ENCODE results near the gene CDK6. TPM values are rescaled to one million over a fixed set of nuclear protein-coding genes. Genes with fewer than 3 reads are reported as not detected.
"Not testable (repeated sequence)": the region's sequence is repeated elsewhere in the genome, so short reads cannot be mapped to it uniquely, and the experiment has no call there.

Gene CDK6
- total and polyA plus RNA-seq, 4 donors, result 14.0 to 42.6 (median 27.8) TPM

DNA sequence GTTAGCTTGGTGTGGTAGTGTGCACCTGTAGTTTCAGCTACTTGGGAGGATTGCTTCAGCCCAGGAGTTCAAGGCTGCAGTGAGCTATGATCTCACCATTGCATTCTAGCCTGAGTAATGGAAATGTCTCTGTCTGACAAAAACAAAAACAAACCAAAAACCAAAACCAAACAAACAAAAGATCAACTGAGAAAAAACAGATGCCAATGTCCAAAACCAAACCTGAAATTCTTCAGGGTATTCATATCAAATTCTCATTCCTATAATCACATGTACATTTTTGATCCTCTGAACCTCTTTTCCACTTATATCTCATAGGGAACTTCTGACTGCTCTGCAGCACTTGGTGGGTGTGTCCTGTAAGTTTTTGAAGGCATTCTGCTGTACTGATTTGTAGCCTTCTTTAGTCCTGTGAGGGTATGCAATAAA lies 87.0 kb downstream of the CDK6 start:
- Histone ChIP-seq H3K27ac (ENCODE audit: low read depth, low read length) (no peak overlapping the region), H3K9me3 (ENCODE audit: control insufficient read depth, insufficient read depth, low read length) (no peaks in the 10 kb centered on the region), H3K4me3 (ENCODE audit: low read depth, low read length) (no peak overlapping the region), H3K27me3 (ENCODE audit: control insufficient read depth, insufficient read depth, low read length) (no peaks in the 10 kb centered on the region), H3K36me3 (ENCODE audit: control insufficient read depth, insufficient read depth, low read length) (no peaks in the 10 kb centered on the region), H3K4me1 (ENCODE audit: control insufficient read depth, insufficient read depth, low read length) (no peaks in the 10 kb centered on the region)
- no peak for DNase-seq (ENCODE audit: low read depth in 4 of 6, low spot score in 6 of 6)

- no peak for DNase-seq (ENCODE audit: low read depth in 4 of 6, low spot score in 6 of 6)
- Histone ChIP-seq H3K4me1 (ENCODE audit: control insufficient read depth, insufficient read depth, low read length) (no peaks in the 10 kb centered on the region), H3K27ac (ENCODE audit: low read depth, low read length) (no peak overlapping the region), H3K36me3 (ENCODE audit: control insufficient read depth, insufficient read depth, low read length) (no peaks in the 10 kb centered on the region), H3K27me3 (ENCODE audit: control insufficient read depth, insufficient read depth, low read length) (no peaks in the 10 kb centered on the region), H3K9me3 (ENCODE audit: control insufficient read depth, insufficient read depth, low read length) (no peaks in the 10 kb centered on the region), H3K4me3 (ENCODE audit: low read depth, low read length) (no peak overlapping the region)
Measured at GRCh38 chr7:92748495-92748894, 87.9 kb downstream of the CDK6 start.

DNA sequence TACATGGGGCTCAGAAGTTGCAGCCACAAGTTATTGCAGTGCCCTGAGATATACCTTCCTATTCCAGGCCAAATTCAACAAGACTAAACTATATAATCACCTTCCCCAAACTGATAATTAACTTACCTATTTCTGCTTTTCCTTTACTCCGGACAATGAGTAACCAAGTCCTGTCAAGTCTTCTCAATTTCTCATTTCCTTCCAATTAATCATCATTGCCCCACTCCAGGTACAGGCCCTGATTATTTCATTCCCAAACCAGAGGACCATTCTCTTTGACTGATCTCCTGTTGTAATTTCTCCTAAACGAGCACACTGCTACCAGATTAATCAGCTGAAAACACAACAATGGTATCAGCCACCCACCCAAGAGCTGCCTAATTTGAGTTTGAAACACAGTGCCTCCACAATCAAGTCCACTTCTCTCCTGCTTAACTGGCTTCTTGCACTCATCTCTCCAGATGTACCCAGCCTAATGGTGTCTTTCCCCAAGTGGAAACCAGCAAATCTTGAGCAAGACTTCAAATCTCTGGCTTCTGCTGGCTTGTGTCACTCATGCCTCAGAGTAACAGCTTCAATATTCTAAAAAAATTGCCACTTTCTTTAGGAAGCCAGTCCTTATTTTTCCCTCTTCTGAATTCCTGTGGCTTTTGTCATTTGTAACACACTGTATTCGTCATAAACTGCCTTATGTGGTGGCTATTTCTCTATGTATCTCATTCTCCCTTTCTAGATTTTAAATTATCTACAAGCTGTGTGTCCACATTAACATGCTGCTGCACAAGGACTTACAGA lies 89.1 kb downstream of the CDK6 start:
- no peaks in the 10 kb centered on the region for H3K36me3 ChIP-seq (ENCODE audit: control insufficient read depth, insufficient read depth, low read length)
- no peaks in the 10 kb centered on the region for H3K4me1 ChIP-seq (ENCODE audit: control insufficient read depth, insufficient read depth, low read length)
- no peak overlapping the region for H3K27ac ChIP-seq (ENCODE audit: low read depth, low read length)
- H3K27me3 ChIP-seq (ENCODE audit: control insufficient read depth, insufficient read depth, low read length), result no peaks in the 10 kb centered on the region
- WGBS (ENCODE audit: insufficient coverage), result 52% methylated on average over 2 of the region's 3 CpGs
- DNase-seq (ENCODE audit: low read depth in 4 of 6, low spot score in 6 of 6), result no peak
- H3K9me3 ChIP-seq (ENCODE audit: control insufficient read depth, insufficient read depth, low read length), result no peaks in the 10 kb centered on the region
- H3K4me3 ChIP-seq (ENCODE audit: low read depth, low read length), result no peak overlapping the region

- H3K4me3 ChIP-seq (ENCODE audit: low read depth, low read length), result no peak overlapping the region
- whole genome bisulfite sequencing (ENCODE audit: insufficient coverage), result 95% methylated on average over 3 of the region's 4 CpGs
- no peak for DNase-seq (ENCODE audit: low read depth in 4 of 6, low spot score in 6 of 6)
- H3K27me3 ChIP-seq (ENCODE audit: control insufficient read depth, insufficient read depth, low read length), result no peaks in the 10 kb centered on the region
- no peaks in the 10 kb centered on the region for H3K9me3 ChIP-seq (ENCODE audit: control insufficient read depth, insufficient read depth, low read length)
- H3K27ac ChIP-seq (ENCODE audit: low read depth, low read length), result no peak overlapping the region
- no peaks in the 10 kb centered on the region for H3K36me3 ChIP-seq (ENCODE audit: control insufficient read depth, insufficient read depth, low read length)
- H3K4me1 ChIP-seq (ENCODE audit: control insufficient read depth, insufficient read depth, low read length), result no peaks in the 10 kb centered on the region
Measured at GRCh38 chr7:92745241-92745640, 91.1 kb downstream of the CDK6 start.

DNA sequence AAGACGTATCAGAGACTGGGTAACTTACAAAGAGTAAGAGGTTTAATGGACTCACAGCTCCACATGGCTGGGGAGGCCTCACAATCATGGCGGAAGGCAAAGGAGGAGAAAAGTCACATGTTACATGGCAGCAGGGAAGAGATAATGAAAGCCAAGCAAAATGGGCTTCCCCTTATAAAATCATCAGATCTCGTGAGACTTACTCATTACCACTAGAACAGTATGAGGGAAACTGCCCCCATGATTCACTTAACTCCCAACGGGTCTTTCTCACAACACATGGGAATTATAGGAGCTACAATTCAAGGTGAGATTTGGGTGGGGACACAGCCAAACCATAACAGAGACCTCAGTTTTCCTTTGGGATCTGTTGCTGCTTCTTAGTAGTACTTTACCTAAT lies 92.2 kb downstream of the CDK6 start:
- not testable (repeated sequence) for H3K4me3 ChIP-seq (ENCODE audit: low read depth, low read length); H3K27ac ChIP-seq (ENCODE audit: low read depth, low read length); H3K4me1 ChIP-seq (ENCODE audit: control insufficient read depth, insufficient read depth, low read length); H3K36me3 ChIP-seq (ENCODE audit: control insufficient read depth, insufficient read depth, low read length); H3K27me3 ChIP-seq (ENCODE audit: control insufficient read depth, insufficient read depth, low read length); H3K9me3 ChIP-seq (ENCODE audit: control insufficient read depth, insufficient read depth, low read length); DNase-seq (ENCODE audit: low read depth in 4 of 6, low spot score in 6 of 6)
- 100% methylated on average over 2 of the region's 4 CpGs for WGBS (ENCODE audit: insufficient coverage)

GRCh38 chr7:92742186-92742585 lies 94.2 kb downstream of the CDK6 start:
- Histone ChIP-seq H3K36me3 (ENCODE audit: control insufficient read depth, insufficient read depth, low read length) (no peaks in the 10 kb centered on the region), H3K9me3 (ENCODE audit: control insufficient read depth, insufficient read depth, low read length) (no peaks in the 10 kb centered on the region), H3K4me3 (ENCODE audit: low read depth, low read length) (no peak overlapping the region), H3K27ac (ENCODE audit: low read depth, low read length) (no peak overlapping the region), H3K27me3 (ENCODE audit: control insufficient read depth, insufficient read depth, low read length) (no peaks in the 10 kb centered on the region), H3K4me1 (ENCODE audit: control insufficient read depth, insufficient read depth, low read length) (no peaks in the 10 kb centered on the region)
- no peak for DNase-seq (ENCODE audit: low read depth in 4 of 6, low spot score in 6 of 6)

- no peaks in the 10 kb centered on the region for H3K9me3 ChIP-seq (ENCODE audit: control insufficient read depth, insufficient read depth, low read length)
- H3K27me3 ChIP-seq (ENCODE audit: control insufficient read depth, insufficient read depth, low read length), result no peaks in the 10 kb centered on the region
- no peaks in the 10 kb centered on the region for H3K4me1 ChIP-seq (ENCODE audit: control insufficient read depth, insufficient read depth, low read length)
- no peak overlapping the region for H3K27ac ChIP-seq (ENCODE audit: low read depth, low read length)
- 63% methylated on average over 2 of the region's 6 CpGs for WGBS (ENCODE audit: insufficient coverage)
- DNase-seq (ENCODE audit: low read depth in 4 of 6, low spot score in 6 of 6), result no peak
- no peaks in the 10 kb centered on the region for H3K36me3 ChIP-seq (ENCODE audit: control insufficient read depth, insufficient read depth, low read length)
- H3K4me3 ChIP-seq (ENCODE audit: low read depth, low read length), result no peak overlapping the region
Measured at GRCh38 chr7:92740700-92741126, 95.7 kb downstream of the CDK6 start.

- Histone ChIP-seq H3K27ac (ENCODE audit: low read depth, low read length) (no peak overlapping the region), H3K9me3 (ENCODE audit: control insufficient read depth, insufficient read depth, low read length) (no peaks in the 10 kb centered on the region), H3K4me1 (ENCODE audit: control insufficient read depth, insufficient read depth, low read length) (no peaks in the 10 kb centered on the region), H3K4me3 (ENCODE audit: low read depth, low read length) (no peak overlapping the region), H3K36me3 (ENCODE audit: control insufficient read depth, insufficient read depth, low read length) (no peaks in the 10 kb centered on the region), H3K27me3 (ENCODE audit: control insufficient read depth, insufficient read depth, low read length) (no peaks in the 10 kb centered on the region)
- no peak for DNase-seq (ENCODE audit: low read depth in 4 of 6, low spot score in 6 of 6)
- 62% methylated on average over 1 of the region's 4 CpGs for WGBS (ENCODE audit: insufficient coverage)
Measured at GRCh38 chr7:92740134-92740533, 96.2 kb downstream of the CDK6 start.

DNA sequence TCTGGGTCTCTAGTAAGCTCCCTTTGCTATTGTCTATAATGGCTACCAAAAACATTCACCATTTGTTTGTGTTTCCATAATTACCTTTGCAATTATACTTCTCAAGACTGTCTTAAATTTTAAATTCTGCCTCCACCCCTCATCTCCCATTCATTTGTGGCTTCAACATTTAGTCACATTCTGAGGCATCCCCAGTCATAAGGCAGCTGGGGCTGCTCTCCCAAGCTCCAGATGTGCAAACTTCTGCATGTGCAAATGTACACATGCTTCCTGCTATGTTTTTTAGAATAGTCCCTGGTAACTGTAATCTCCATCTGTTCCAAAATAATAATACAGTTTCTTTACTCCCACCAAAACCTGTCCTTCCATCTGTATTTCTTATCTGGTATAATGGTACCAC lies 97.3 kb downstream of the CDK6 start:
- H3K27ac ChIP-seq (ENCODE audit: low read depth, low read length), result no peak overlapping the region
- no peak for DNase-seq (ENCODE audit: low read depth in 4 of 6, low spot score in 6 of 6)
- no peaks in the 10 kb centered on the region for H3K27me3 ChIP-seq (ENCODE audit: control insufficient read depth, insufficient read depth, low read length)
- no peaks in the 10 kb centered on the region for H3K36me3 ChIP-seq (ENCODE audit: control insufficient read depth, insufficient read depth, low read length)
- H3K4me1 ChIP-seq (ENCODE audit: control insufficient read depth, insufficient read depth, low read length), result no peaks in the 10 kb centered on the region
- no peak overlapping the region for H3K4me3 ChIP-seq (ENCODE audit: low read depth, low read length)
- H3K9me3 ChIP-seq (ENCODE audit: control insufficient read depth, insufficient read depth, low read length), result no peaks in the 10 kb centered on the region

DNA sequence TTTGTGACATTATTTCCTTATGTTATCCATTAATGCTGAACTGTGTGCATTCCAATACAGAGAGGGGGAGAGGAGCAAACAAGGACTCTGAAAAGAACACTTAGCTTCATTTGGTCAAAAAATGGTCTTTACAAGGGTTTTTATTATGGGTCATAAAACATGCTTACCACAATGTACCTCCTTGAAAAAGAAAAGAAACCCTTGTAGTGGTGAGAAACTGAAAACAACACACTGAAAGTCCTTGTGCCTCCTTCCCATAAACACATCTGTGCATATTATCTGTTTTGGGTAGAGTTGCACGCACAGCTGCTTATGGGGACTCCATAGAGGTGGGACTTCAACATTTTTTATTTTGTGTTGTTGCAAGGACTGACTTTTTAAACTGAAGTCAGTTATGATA lies 98.7 kb downstream of the CDK6 start:
- Histone ChIP-seq H3K4me3 (ENCODE audit: low read depth, low read length) (no peak overlapping the region), H3K36me3 (ENCODE audit: control insufficient read depth, insufficient read depth, low read length) (no peaks in the 10 kb centered on the region), H3K9me3 (ENCODE audit: control insufficient read depth, insufficient read depth, low read length) (no peaks in the 10 kb centered on the region), H3K27me3 (ENCODE audit: control insufficient read depth, insufficient read depth, low read length) (no peaks in the 10 kb centered on the region), H3K27ac (ENCODE audit: low read depth, low read length) (no peak overlapping the region), H3K4me1 (ENCODE audit: control insufficient read depth, insufficient read depth, low read length) (no peaks in the 10 kb centered on the region)
- no peak for DNase-seq (ENCODE audit: low read depth in 4 of 6, low spot score in 6 of 6)
- WGBS (ENCODE audit: insufficient coverage), result no CpG with 5 or more reads among the region's 1 CpG

Measured in spinal cord (tissue), 10 donors.